Measurements from ENCODE around the gene CNTNAP5.

GRCh38 chr2:124666976-124667375 lies 641.9 kb downstream of the CNTNAP5 start:
- no peak for TF ChIP-seq CTCF (IDR thresholded peaks at IDR 0.05)
- no peak for TF ChIP-seq POLR2A (IDR thresholded peaks at IDR 0.05)
